Measurements from ENCODE around the gene KRR1. TPM values are rescaled to one million over a fixed set of nuclear protein-coding genes. Genes with fewer than 3 reads are reported as not detected.
"Not testable (repeated sequence)": the region's sequence is repeated elsewhere in the genome, so short reads cannot be mapped to it uniquely, and the experiment has no call there.

The KRR1 gene
- polyA plus RNA-seq, 2 of the 4 experiments (the other 2 are of a cell fraction) = 66.1 to 122 TPM

- Histone ChIP-seq H3K27ac (0 out of 6 replicates have a peak overlapping the region, but pooled peaks of 1 of the 2 experiments have one; percentile 48), H3K4me2 (peak overlapping the region; percentile 39; the same call in 2 of the 3 replicates), H3K4me1 (peaks cover 17% of the 10 kb centered on the region)
- FAIRE-seq, ATAC-seq, H3K4me3 ChIP-seq, H3K9me3 ChIP-seq, POLR2A ChIA-PET, CTCF ChIA-PET: not testable (repeated sequence)
- 0 out of 3 replicates have a peak, but pooled peaks have one; percentile 8 for TF ChIP-seq CTCF (IDR thresholded peaks at IDR 0.05)
- DNase-seq (ENCODE audit: low read depth in 1 of 2, low spot score in 1 of 2) = peak in 1 of 2 experiments; percentile 34
- 42% methylated on average over 9 of the region's 9 CpGs for WGBS (ENCODE audit: missing lambda C conversion rate)
Measured at GRCh38 chr12:75457866-75458265, 53.5 kb downstream of the KRR1 start.

GRCh38 chr12:75457191-75457590 lies 54.2 kb downstream of the KRR1 start:
- POLR2A ChIA-PET = no interaction called here
- DNase-seq (ENCODE audit: low read depth in 1 of 2, low spot score in 1 of 2) (no peak), ATAC-seq (no peak), FAIRE-seq (no peak)
- Histone ChIP-seq H3K4me3 (no peak overlapping the region), H3K9me3 (no peaks in the 10 kb centered on the region), H3K4me1 (peaks cover 22% of the 10 kb centered on the region), H3K27ac (no peak overlapping the region), H3K4me2 (no peak overlapping the region)
- 96% methylated on average over 1 of the region's 1 CpG for WGBS (ENCODE audit: missing lambda C conversion rate)
- TF ChIP-seq MYC (IDR thresholded peaks at IDR 0.05; ENCODE audit: borderline replicate concordance, low read length) (no peak), ZSCAN20 (CRISPR knock-in tag; IDR thresholded peaks at IDR 0.05) (no peak), POLR2A (IDR thresholded peaks at IDR 0.05; ENCODE audit: low read length) (no peak)
- CTCF ChIA-PET = no interaction called here

DNA sequence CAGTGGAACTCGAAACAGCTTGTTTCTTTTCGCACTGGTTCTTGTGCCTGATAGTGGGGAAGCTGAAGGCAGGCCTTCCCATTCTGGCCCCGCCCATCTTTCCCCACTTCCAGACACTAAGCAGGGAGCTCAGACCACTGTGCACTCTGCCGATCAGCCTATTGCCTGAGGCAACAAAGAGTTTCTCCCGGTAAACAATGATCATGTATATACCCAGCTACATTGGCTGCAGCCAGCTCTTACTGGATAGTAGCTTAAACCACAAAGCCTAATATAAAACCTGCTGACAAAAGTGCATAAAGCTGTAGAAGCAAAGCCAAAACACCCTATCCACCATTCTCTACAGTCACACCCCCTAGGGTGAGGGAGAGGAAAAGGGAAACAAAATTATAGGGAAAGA lies 55.6 kb downstream of the KRR1 start:
- no peak overlapping the region for H3K4me2 ChIP-seq
- H3K27ac ChIP-seq = no peak overlapping the region
- WGBS (ENCODE audit: missing lambda C conversion rate) = 75% methylated on average over 5 of the region's 5 CpGs
- FAIRE-seq = no peak
- DNase-seq (ENCODE audit: low read depth in 1 of 2, low spot score in 1 of 2) = no peak
- POLR2A ChIA-PET = no interaction called here
- H3K4me1 ChIP-seq = peaks cover 21% of the 10 kb centered on the region
- no peak overlapping the region for H3K4me3 ChIP-seq
- ATAC-seq = no peak
- TF ChIP-seq RFX5 (IDR thresholded peaks at IDR 0.05) (no peak), CBX2 (IDR thresholded peaks at IDR 0.05; ENCODE audit: borderline replicate concordance, low read depth) (no peak), HOXA7 (CRISPR knock-in tag; IDR thresholded peaks at IDR 0.05) (no peak), FOSL2 (IDR thresholded peaks at IDR 0.05) (no peak), FOSL2 (CRISPR knock-in tag; IDR thresholded peaks at IDR 0.05) (no peak)
- H3K9me3 ChIP-seq = no peaks in the 10 kb centered on the region
- CTCF ChIA-PET = interaction anchor here (0.8 to 1.4 kb wide), 3 partner anchors 9 to 122 kb away, joined by 3 read pairs; partner anchors contain the start of gene GLIPR1L1

DNA sequence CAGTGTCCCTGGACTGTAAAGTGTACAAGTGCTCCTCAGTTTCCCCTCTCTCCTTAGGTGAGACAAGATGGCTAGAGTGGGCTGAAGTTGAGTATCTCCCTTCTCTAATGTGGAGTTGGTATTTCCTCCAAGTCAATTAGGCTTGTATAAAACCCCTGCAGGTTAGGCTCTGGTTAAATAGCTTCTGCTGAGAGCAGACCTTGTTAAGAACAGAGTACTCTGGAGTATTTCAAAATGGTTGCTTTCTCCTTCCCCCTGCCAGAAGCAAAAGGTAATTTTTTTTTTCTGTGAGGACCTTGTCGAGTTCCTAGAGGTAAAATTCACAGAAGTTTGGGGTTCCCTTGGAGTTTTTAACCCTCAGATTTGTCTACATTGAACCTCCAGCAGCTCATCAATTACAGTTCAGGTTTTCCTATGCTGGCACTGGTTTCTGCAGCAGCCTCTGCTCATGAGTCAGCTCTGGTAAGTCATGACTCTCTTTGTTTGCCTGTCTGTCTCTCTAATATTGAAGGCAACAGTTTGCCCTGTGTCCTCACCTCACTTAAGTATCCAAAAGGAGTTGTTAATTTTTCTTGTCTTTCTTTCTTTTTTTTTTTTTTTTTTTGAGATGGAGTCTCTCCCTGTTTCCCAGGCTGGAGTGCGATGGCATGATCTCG lies 58.6 kb downstream of the KRR1 start:
- FAIRE-seq (no peak), DNase-seq (ENCODE audit: low read depth in 1 of 2, low spot score in 1 of 2) (peak; percentile 8 to 27), ATAC-seq (peak; percentile 89 to 91)
- ChIA-PET POLR2A (interaction anchor here (0.6 to 0.7 kb wide), 2 partner anchors 27 to 67 kb away, joined by 4 to 6 read pairs; no protein-coding TSS in a partner anchor), CTCF (interaction anchor here (0.6 to 1.8 kb wide), 6 partner anchors 16 to 452 kb away, joined by 3 to 5 read pairs (median 4); partner anchors contain the start of gene GLIPR1L2)
- peak overlapping the region; percentile 38 for H3K4me2 ChIP-seq
- H3K27ac ChIP-seq = peak overlapping the region; percentile 54 to 65; a peak in 5 of 6 replicates
- H3K4me3 ChIP-seq = no peak overlapping the region
- no peak for TF ChIP-seq FOSL2 (IDR thresholded peaks at IDR 0.05)
- TF ChIP-seq FOSL2 (CRISPR knock-in tag; IDR thresholded peaks at IDR 0.05) = peak; percentile 27; the same call in 1 of the 2 replicates
- TF ChIP-seq KDM5A (IDR thresholded peaks at IDR 0.05) = no peak
- WGBS (ENCODE audit: missing lambda C conversion rate) = 56% methylated on average over 3 of the region's 3 CpGs
- peaks cover 12% of the 10 kb centered on the region for H3K4me1 ChIP-seq
- no peaks in the 10 kb centered on the region for H3K9me3 ChIP-seq

GRCh38 chr12:75447691-75448393 lies 63.6 kb downstream of the KRR1 start:
- 53% methylated on average over 4 of the region's 4 CpGs for WGBS (ENCODE audit: missing lambda C conversion rate)

More at GRCh38 chr12:75447691-75448393, 63.6 kb downstream of the KRR1 start:
- ChIA-PET CTCF (no interaction called here), POLR2A (no interaction called here)
- ATAC-seq (no peak), DNase-seq (ENCODE audit: low read depth in 1 of 2, low spot score in 1 of 2) (no peak), FAIRE-seq (no peak)
- Histone ChIP-seq H3K4me1 (peaks cover 22% of the 10 kb centered on the region), H3K4me2 (no peak overlapping the region), H3K4me3 (no peak overlapping the region), H3K9me3 (no peaks in the 10 kb centered on the region), H3K27ac (no peak overlapping the region)
- TF ChIP-seq ZNF302 (CRISPR knock-in tag; IDR thresholded peaks at IDR 0.05) = no peak
- TF ChIP-seq EHF (CRISPR knock-in tag; IDR thresholded peaks at IDR 0.05) = no peak
- TF ChIP-seq KDM5A (IDR thresholded peaks at IDR 0.05) = no peak
- no peak for TF ChIP-seq JUN (IDR thresholded peaks at IDR 0.05)
- TF ChIP-seq FOXS1 (CRISPR knock-in tag; IDR thresholded peaks at IDR 0.05) = no peak

Data from A549 (cell line).